NAMALWA (cell line): ENCODE measurements around the gene KCNK3.

Source experiments
- DNase-seq: peaks from one replicate; pipeline ENCODE4 v3.0.0-alpha.2; 2015; ENCODE audit warnings: low spot score

Gene KCNK3

GRCh38 chr2:26691881-26692278 lies 642 bp upstream of the KCNK3 start:
- no peak for DNase-seq

- DNase-seq, result no peak
Measured at GRCh38 chr2:26692897-26693849, 651 bp downstream of the KCNK3 start.

- DNase-seq, result no peak
Measured at GRCh38 chr2:26694001-26694400, 1.5 kb downstream of the KCNK3 start.

DNA sequence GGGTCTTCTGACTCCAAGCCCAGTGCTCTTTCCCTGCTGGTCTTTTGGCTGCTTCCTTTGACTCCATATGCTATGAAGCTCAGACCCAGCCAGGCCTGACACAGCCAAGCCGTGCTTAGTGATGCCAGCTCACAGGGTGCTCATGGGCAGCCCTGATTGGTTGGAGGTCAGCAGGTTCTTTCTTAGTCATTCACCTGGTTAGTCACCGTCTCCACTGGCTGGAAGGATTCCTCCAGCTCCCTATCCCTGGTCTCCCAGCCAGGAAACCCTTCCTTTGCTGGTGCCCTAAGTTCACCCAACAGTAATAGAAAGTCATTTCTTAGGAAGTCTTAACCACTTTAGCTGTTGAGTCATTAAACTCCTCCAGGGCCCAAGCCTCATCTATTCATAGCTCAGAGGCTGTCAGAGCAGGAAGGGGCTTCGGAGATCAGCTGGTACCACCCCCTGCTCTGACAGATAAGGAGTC lies 3.9 kb downstream of the KCNK3 start:
- no peak for DNase-seq

- no peak for DNase-seq
Measured at GRCh38 chr2:26697425-26697824, 4.9 kb downstream of the KCNK3 start.

DNA sequence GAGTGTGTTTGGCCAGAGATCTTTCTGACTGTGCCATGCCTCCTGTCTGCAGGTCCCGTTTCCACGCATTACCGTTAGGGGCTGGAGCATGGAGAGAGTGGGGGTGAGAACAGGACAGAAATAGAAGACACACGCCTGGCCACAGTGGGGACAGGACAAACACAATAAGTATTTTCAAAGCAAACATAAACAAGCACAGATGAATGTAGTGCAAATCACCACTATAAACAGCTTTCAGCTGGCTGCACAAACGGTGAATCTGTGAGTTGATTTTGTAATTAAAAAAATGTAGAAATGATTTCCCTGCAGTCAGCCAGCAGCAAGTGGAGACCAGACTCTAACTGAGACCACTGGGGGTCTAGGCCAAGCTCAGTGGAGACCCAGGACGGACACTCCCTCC lies 6.8 kb downstream of the KCNK3 start:
- no peak for DNase-seq

GRCh38 chr2:26700078-26700477 lies 7.6 kb downstream of the KCNK3 start:
- no peak for DNase-seq

DNA sequence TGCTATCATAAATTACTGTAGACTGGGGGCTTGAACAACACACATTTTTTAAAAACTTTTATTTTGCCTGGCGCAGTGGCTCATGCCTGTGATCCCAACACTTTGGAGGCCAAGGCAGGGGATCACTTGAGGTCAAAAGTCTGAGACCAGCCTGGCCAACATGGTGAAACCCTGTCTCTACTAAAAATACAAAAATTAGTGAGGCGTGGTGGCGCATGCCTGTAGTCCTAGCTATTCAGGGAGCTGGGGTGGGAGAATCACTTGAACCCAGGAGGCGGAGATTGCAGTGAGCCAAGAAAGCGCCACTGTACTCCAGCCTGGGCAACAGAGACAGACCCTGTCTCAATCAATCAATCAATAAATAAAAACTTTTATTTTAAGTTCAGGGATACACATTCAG lies 9.1 kb downstream of the KCNK3 start:
- no peak for DNase-seq

DNA sequence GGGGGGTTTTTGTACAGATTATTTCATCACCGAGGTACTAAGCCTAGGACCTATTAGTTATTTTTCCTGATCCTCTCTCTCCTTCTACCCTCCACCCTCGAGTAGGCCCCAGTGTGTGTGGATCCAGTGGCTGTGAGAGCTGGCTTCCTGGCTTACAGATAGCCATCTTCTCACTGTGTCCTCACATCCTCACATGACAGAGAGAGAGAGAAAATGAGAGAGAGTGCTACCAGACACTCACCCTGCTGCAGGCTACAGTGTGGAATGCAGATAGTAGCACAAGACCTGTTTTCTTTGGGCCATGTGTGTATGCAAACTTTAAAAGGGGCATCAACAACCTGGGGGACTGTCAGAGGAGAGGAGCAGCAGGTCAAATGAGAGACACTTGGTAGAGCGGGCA lies 9.5 kb downstream of the KCNK3 start:
- no peak for DNase-seq

DNA sequence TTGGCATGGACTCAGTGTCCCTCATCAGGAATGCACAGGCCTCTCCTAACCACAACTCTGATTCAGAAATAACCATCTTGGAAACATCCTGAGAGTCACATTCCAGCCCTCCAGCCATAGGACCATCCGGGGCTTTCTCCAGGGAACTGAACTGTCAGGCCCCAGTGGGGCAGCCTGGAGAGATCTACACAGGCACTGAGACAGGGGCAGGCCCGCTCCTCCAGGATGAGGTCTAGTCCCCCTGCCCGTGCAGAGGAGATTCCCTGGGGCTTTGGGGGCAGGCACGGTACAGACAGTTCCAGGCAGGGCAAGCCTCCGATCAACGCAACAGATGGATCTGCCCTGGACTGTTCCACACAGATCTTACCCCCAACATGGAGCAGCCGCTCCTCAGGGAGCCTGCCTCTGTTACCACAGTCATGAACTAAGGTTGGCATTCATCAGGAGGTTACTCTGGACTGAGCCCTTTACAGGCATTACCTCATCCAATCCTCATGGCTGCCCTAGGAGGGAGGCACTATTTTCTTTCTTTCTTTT lies 12.0 kb downstream of the KCNK3 start:
- DNase-seq, result no peak

DNA sequence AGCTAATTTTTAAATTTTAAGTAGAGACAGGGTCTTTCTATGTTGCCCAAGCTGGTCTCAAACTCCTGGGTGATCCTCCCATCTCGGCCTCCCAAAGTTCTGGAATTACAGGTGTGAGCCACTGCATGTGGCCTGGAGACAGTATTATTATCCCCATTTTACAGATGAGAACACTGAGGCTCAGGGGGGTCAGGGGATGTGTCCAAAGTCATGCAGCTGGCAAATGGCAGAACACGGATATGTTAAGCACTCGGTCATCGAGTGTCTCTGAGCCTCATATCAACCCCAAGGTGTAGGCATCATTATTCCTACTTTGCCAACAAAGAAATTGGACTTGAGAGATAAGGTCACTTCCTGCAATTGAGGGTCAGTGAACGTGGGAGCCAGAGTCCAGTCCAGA lies 12.6 kb downstream of the KCNK3 start:
- no peak for DNase-seq

- DNase-seq, result no peak
Measured at GRCh38 chr2:26706093-26706492, 13.6 kb downstream of the KCNK3 start.

DNA sequence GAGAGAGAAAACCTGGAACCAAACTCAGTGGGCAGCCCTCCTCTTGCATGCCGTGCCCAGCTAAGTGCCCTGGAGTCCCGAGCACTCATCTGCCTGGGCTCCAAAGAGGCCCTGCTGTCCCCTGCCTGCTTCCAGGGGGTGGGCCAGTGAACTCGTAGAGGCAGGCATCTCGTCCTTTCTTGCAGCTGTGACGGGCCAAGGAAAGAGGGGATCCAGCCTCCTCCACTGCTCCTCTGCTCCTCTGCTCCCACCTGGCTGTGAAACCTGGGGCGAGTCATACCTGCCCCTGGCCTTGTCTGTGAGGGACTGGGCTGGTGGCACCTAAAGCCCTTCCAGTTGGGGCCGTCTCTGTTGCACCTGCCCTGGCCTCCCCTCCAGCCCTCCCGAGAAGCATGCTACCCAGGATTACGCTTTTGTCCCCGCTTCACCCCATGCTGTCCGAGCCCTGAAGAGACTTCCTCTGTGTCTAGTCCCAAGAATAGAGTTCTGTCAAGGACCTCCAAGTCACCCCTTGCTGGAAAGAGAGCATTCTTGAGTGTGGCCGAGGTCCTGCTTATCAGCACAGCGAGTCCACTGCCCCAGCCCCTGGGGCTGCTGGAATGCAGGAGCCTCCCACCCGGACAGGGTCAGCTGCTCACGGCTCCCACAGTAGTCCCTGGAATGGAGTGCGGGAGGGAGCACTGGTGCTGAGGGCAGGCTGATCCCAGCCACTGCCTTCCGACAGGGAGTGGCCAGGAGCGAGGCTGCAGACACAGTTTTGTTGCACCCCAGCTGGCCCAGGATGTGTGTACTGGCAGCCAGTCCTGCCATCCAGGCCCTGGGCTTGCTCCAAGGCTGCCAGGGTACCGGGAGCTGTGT lies 14.3 kb downstream of the KCNK3 start:
- DNase-seq, result no peak

DNA sequence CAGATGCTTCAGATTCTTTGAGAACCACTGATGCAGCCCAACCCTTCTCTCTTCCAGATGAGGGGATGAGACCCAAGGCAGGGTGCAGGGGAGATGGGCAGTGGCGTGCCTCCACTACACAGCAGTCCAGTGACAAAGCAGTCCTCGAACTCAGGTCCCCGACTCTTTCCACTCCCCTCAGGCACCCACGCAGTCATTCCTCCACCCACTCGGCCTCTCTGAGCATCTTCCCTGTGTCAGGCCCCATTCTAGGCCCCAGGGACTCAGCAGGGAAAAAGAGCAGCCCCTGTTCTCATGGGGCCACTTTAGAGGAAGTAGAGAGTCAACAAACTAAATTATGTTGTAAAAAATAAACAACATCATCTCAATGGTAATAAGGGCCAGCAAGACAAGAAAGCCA lies 15.2 kb downstream of the KCNK3 start:
- DNase-seq, result no peak

DNA sequence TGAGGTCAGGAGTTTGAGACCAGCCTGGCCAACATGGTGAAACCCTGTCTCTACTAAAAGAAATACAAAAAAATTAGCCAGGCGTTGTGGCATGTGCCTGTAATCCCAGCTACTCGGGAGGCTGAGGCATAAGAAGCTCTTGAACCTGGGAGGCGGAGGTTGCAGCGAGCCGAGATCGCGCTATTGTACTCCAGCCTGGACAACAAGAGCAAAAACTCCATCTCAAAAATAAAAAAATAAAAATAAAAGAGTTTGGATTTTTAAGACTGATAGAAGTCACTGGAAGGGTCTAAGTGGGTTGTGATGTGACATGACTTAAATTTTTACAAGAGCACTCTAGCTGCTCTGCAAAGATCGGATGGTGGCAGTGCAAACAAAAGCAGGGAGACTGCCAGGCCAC lies 15.9 kb downstream of the KCNK3 start:
- DNase-seq, result no peak

- DNase-seq, result no peak
Measured at GRCh38 chr2:26709323-26710110, 17.0 kb downstream of the KCNK3 start.

DNA sequence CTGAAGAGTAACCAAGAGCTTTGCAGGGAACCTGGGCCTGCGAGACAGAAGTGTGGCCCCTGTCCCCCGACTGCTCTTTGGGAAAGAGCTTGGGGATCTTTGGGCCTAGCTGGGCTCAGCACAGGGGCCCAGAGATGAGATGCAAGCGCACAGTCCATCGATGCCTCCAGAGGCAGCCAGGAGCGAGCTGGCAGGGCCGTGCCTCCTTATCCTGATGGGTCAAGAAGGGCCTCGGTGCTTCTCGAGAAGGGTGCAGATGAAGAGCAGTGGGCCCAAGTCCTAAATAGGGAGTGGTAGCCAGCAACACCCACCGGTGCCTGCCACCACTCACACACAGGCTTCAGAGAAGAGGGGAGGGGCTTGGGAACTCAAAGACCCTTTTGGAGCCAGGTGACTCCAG lies 17.6 kb downstream of the KCNK3 start:
- no peak for DNase-seq

DNA sequence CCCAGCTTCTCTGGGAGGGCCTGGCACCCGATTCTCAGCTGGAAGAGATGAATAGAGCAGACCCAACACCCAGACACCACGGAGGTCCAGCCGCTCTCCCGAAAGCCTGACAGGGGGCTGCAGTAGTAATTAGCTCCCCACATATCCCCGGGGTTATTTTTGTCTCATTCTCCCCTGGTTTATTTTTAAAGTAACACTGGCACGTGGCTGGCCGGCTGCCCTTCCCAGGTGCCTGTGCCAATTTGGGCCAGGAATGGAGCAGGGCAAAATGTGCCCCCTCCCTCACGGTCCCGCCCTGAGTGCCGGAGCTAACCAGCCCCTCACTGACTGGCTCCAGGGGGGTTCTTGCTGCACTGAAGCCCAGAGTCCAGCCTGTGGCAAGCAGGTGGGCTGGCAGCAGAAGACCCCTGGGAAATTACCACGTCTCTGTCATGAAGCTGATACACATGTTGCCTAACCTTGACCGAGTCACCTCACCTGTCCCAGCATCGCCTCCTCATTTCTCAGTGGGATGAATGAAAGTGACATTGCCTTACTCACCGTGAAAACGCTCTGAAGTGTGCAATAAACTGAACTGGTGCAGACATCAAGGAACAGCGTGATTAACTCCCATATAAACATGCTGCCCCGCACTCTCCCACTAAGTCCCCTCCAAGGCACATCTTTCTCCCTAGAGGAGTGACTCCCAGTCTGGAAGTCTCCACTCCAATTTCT lies 18.4 kb downstream of the KCNK3 start:
- DNase-seq, result no peak

GRCh38 chr2:26711457-26712161 lies 19.1 kb downstream of the KCNK3 start:
- no peak for DNase-seq
